GM18499 (cell line): Measurements from ENCODE around the gene INSR.
"Not testable (repeated sequence)": the region's sequence is repeated elsewhere in the genome, so short reads cannot be mapped to it uniquely, and the experiment has no call there.

Experiments
- ATAC-seq: cut with Tn5 transposase; IDR thresholded peaks from one replicate; pipeline ENCODE4 v1.9.1; 2021; ENCODE audit warnings: moderate number of reproducible peaks; ENCODE audit not compliant: insufficient read depth, unreplicated experiment

INSR gene

GRCh38 chr19:7258840-7259395 is 35.3 kb downstream of the INSR start:
- no peak for ATAC-seq

- no peak for ATAC-seq
Observed at GRCh38 chr19:7258041-7258839, 36.0 kb downstream of the INSR start.

DNA sequence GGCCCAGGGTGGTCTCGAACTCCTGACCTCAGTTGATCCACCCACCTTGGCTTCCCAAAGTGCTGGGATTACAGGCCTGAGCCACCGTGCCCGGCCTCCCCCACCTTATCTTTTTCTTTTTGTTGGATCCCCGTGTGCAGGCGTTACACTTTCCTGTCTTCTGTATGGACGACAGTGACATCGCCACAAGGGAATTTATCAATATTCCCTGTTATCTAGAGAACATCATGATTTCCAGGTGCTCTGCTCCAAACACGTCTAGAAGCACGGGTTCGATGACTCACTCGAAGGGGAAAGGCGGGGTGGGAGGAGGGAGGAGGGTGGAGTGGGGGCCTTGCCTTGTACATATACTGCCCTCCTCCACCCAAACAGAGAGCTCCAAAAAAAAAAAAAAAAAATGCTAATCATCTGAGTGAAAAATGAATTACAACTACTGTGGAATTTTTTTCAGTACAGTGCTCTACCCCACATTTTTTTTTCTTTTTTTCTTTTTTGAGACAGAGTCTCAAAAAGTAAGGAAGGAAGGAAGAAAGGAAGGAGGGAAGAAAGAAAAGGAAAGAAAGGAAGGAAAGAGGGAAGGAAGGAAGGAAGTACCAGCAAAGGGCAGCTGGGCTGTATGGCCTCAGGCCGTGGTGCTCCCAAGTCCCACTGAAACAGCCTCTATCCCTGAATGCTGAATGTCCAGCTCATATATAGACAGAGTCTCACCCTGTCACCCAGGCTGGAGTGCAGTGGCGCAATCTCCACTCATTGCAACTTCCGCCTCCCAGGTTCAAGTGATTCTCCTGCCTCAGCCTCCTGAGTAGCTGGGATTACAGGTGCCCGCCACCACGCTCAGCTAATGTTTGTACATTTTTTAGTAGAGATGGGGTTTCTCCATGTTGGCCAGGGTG is 36.8 kb downstream of the INSR start:
- ATAC-seq = no peak

GRCh38 chr19:7255631-7256030 is 38.6 kb downstream of the INSR start:
- no peak for ATAC-seq

DNA sequence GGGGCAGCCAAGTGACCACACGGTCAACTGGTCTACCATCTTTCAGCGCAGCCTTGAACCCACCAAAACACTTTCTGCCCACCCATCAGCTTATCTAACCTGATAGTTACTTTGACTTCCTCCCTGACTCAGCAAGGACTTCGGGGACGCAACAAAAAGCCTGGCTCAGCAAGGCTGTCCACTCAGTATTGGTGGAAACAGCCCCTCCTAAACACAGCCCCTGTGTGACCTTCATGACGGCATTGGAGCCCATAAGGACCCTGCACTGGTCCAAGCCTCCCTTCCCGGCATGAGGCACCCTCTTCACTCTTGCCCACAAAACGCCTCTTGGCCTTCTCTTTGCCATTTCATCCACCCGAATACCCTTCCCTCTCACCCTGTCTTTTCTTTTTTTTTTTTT is 39.1 kb downstream of the INSR start:
- no peak for ATAC-seq

DNA sequence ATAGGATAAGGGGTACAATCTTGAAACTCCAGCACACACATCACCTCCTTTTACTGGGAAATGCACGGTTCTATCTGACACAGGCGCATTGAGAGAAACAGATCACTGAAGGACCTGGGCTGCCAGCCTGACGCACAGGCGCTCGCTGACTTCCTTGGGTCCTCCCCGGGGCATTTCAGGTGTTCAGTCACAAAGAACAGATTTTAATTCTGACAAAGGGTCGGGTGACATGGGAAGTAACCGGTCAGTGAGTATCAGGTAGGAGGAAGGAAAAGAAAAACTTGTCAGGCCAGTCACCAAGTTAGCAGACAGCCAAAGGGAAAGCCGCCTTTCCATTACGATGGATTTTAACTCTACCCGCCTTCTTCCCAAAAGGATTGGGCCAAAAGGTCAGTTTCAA is 39.6 kb downstream of the INSR start:
- no peak for ATAC-seq

- ATAC-seq = no peak
Observed at GRCh38 chr19:7252364-7252763, 41.9 kb downstream of the INSR start.

DNA sequence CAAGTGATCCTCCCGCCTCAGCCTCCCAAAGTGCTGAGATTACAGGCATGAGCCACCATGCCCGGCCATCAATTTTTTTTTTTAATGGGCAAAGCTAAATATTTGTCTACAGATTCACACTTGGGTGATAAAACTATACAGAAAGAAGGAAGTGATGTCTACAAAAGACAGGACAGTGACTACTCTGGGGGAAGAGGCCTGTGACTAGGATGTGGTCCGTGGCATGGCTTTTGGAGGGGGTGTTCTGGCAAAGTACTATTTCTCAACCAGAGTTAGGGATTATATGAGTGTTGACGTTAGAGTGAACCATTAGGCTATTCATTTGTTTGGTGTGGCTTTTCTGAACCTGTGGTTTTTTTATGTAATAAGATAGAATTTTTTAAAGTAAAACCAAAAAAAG is 42.7 kb downstream of the INSR start:
- no peak for ATAC-seq

DNA sequence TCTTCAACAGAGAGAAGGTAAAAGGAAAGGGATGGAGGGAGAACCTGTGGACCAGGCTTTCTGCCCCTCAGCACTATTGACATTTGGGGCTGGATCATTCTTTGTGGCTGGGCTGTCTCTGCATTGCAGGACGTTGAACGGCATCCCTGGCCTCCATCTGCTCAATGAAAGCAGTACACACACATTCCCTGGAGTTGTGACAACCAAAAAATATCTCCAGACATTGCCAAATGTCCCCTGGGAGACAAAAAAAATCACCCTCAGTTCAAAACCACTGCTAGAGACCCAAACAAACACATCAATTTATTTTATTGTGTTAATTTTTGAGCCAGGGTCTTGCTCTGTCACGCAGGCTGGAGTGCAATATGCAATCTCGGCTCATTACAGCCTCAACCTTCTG is 43.3 kb downstream of the INSR start:
- ATAC-seq = no peak

- no peak for ATAC-seq
Observed at GRCh38 chr19:7250057-7250596, 44.1 kb downstream of the INSR start.

DNA sequence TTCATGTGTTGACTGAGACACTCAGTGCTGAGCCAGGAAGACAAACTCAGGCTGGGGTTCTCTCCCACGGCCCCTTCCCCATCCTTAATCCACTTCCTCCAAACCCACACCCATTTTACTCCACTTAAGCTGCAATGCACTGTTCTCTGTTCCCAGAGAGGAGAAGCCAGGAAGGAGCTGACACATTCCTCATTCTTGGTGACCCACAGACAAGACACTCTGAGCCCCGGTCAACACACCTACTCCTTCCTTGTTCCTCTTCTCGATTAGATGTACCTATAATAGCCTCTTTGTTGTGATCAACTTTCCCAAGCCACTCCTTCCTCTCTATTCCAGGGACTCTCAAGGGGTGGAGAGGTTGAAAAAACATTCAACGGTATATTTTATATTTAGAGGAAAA is 47.1 kb downstream of the INSR start:
- no peak for ATAC-seq

DNA sequence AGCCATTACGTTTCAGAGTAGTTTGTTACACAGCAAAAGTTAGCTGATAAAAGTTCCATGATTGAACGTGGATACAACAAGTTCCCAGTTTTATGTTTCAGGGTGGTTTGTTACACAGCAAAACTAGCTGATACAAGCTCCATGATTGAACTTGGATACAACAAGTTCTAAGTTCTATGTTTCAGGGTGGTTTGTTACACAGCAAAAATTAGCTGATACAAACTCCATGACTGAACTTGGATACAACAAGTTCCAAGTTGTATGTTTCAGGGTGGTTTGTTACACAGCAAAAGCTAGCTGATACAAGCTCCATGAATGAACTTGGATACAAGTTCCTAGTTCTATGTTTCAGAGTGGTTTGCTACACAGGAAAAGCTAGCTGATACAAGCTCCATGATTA is 47.6 kb downstream of the INSR start:
- no peak for ATAC-seq

- ATAC-seq = no peak
Observed at GRCh38 chr19:7242601-7243258, 51.5 kb downstream of the INSR start.

DNA sequence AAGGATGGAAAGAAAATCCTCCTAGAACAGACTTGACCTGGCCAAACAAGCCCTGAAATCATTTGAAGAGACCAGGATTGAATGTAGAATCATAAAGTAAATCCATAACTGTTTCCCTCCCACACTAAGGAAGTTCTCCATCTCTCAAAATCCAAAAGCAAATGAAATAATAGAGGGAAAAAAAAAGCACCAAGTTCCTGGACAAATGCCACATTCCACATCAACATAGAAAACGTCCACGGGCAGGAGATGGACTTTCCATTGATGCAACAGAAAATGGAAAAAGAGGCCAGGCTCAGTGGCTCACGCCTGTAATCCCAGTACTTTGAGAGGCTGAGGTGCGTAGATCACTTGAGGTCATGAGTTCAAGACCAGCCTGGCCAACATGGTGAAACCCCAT is 56.2 kb downstream of the INSR start:
- no peak for ATAC-seq

GRCh38 chr19:7236153-7236552 is 58.1 kb downstream of the INSR start:
- ATAC-seq = no peak

DNA sequence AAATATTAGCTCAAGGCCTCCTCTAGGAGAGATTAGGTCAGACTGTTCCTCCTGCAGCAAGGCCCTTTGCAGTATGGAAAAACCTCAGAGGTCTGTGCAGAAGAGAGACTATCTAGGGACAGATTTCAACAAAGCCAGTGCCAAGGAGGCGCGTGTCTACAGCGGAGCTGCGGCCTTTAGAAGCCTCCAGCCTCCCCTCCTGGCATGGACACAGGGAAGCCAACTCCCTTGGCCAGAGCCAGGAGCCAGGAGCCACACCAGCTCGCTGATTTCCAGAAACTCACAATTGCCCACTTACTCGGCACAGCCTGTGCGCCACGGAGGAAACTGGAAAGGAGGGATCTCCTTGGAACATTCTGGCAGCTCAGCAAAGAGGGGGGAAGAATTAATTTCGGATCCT is 63.4 kb downstream of the INSR start:
- ATAC-seq = no peak

- ATAC-seq = no peak
Observed at GRCh38 chr19:7229735-7230134, 64.5 kb downstream of the INSR start.

DNA sequence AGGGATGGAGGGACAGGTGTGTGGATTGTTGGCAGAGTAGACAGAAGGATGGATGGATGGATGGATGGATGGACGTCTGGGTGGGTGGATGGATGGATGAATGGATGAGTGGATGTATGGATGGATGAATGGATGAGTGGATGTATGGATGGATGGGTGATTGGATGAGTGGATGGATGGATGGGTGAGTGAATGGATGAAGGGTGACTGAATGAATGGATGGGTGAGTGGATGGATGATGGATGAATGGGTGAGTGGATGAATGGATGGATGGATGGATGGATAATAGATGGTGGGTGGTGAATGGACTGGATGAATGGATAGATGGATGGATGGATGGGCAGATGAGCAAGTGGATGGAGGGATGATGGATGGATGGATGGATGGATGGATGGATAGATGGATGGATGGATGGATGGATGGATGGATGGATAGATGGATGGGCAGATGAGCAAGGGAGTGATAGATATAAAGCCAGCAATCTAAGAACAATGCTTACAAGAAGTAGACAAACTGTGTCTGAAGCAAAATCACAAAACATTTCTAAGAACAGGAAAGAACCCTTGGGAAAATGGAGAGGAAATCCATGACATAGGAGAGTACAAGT is 65.2 kb downstream of the INSR start:
- no peak for ATAC-seq

DNA sequence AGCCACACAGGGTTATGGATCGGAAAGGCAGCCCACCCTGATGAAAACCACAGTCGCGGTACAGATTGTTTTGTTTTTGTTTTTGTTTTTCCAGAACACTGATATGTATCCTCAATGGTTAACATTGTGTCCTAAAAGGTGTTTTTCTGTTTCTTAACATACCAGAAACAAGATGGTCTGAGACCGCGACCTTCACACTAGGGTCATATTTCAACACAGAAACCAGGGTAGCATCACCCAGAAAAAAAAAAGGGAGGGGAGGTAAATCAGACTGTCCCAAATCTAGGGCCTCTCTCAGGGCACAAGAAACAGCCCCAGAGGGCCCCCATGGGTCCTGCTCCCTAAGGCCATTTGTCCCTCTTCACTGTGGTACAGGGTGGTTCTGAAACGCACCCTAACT is 66.5 kb downstream of the INSR start:
- ATAC-seq = no peak

DNA sequence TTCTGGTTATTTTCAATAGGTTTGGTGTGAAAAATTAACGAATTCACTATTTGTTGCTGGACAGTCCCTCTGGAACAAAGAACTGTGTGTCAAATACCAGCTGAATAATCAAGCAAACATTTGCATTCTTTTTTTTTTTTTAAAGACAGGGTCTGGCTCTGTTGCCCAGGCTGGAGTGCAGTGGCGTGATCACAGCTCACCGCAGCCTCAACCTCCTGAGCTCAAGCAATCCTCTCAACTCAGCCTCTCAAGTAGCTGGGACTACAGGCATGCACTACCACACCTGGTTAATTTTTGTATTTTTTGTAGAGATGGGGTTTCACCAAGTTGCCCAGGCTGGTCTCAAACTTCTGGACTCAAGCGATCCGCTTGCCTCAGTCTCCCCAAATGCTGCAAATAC is 67.1 kb downstream of the INSR start:
- ATAC-seq = not testable (repeated sequence)
